ENCODE data around the gene OR5C1.
A peak's percentile ranks its signal among the peaks of the same experiment; 100 is the strongest.
"Not testable (repeated sequence)": the region's sequence is repeated elsewhere in the genome, so short reads cannot be mapped to it uniquely, and the experiment has no call there.

OR5C1 gene

DNA sequence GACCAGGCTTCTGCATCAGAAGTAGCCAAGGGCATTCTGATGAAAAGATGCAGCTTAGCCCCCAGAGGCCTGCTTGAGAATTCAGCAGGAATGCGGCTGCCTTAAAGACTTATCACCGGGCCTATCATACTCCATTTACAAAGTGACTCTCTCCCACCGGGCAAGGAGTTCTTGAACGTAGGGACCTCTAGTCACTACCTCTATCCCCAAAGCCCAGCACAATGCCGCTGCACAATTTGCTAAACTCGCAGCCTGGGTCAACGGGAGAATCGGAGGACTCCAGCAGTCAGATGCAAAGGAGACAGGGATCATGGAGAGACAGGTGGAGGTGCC lies 39.0 kb downstream of the OR5C1 start:
- DNase-seq (ENCODE audit: low spot score) = no peak
- in situ Hi-C loops (cut with MboI; ENCODE audit: low pct_unique_long_range_greater_than_20kb, low sequenced_read_pairs, unreplicated experiment) = no loop called here
- TF ChIP-seq, protein P1, sequence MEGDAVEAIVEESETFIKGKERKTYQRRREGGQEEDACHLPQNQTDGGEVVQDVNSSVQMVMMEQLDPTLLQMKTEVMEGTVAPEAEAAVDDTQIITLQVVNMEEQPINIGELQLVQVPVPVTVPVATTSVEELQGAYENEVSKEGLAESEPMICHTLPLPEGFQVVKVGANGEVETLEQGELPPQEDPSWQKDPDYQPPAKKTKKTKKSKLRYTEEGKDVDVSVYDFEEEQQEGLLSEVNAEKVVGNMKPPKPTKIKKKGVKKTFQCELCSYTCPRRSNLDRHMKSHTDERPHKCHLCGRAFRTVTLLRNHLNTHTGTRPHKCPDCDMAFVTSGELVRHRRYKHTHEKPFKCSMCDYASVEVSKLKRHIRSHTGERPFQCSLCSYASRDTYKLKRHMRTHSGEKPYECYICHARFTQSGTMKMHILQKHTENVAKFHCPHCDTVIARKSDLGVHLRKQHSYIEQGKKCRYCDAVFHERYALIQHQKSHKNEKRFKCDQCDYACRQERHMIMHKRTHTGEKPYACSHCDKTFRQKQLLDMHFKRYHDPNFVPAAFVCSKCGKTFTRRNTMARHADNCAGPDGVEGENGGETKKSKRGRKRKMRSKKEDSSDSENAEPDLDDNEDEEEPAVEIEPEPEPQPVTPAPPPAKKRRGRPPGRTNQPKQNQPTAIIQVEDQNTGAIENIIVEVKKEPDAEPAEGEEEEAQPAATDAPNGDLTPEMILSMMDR (IDR thresholded peaks at IDR 0.05; ENCODE audit: extremely low read depth, insufficient read depth, missing control alignments) = no peak

DNA sequence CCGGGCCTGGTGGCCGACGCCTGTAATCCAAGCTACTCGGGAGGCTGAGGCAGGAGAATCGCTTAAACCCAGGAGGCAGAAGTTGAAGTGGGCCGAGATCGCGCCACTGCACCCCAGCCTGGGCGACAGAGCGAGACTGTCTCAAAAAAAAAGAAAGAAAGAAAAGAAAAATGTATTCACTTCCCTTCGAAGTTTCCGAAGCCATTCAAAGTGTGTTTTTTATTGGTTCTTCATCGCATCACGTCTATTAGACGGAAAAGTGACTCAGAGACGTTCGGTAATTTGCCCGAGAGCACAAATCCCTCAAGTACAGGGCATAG lies 40.2 kb downstream of the OR5C1 start:
- DNase-seq (ENCODE audit: low spot score); in situ Hi-C loops (cut with MboI; ENCODE audit: low pct_unique_long_range_greater_than_20kb, low sequenced_read_pairs, unreplicated experiment): not testable (repeated sequence)

DNA sequence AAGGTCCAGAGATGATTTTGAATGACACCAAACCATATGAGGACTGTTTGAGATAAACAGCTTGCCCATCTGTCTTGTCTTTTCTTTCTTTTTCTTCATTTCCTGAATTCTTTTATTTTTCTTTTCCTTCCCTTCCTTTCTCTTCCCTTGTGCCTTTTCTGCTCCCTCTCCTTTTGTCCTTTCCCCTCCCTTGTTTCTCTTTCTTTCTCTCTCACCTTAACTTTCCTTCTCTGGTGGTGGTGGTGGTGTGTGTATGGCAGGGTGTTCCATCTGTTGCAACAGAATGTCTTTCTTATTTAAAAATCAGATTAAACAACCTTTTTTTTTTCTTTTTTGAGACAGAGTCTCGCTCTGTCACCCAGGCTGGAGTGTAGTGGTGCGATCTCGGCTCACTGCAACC lies 43.5 kb downstream of the OR5C1 start:
- DNase-seq (ENCODE audit: low spot score) = no peak
- TF ChIP-seq, protein P1 (IDR thresholded peaks at IDR 0.05; ENCODE audit: extremely low read depth, insufficient read depth, missing control alignments) = no peak
- in situ Hi-C loops (cut with MboI; ENCODE audit: low pct_unique_long_range_greater_than_20kb, low sequenced_read_pairs, unreplicated experiment) = no loop called here

DNA sequence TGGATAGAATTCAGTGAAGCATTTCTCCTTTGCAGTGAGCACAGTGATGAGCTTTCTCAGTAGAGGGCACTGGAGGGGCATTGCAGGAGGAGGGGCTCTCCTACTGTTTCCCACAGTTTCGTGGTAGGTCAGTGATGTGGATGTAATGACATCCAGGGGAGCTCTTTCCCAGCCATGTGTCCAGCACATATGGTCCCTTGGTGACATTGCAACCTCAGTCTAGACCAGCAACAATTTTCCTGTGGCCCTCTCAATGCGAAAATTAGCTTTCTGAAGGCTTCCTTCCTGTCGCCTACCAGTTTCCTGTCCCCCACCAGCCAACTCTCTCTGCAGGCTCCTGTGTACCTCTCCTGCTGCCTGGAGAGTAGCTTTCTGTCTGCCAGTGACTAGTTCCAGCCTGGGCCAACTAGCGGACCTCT lies 46.6 kb downstream of the OR5C1 start:
- TF ChIP-seq, protein P1 (IDR thresholded peaks at IDR 0.05; ENCODE audit: extremely low read depth, insufficient read depth, missing control alignments) = peak; percentile 29
- peak; percentile 27 for DNase-seq (ENCODE audit: low spot score)
- in situ Hi-C loops (cut with MboI; ENCODE audit: low pct_unique_long_range_greater_than_20kb, low sequenced_read_pairs, unreplicated experiment) = no loop called here

DNA sequence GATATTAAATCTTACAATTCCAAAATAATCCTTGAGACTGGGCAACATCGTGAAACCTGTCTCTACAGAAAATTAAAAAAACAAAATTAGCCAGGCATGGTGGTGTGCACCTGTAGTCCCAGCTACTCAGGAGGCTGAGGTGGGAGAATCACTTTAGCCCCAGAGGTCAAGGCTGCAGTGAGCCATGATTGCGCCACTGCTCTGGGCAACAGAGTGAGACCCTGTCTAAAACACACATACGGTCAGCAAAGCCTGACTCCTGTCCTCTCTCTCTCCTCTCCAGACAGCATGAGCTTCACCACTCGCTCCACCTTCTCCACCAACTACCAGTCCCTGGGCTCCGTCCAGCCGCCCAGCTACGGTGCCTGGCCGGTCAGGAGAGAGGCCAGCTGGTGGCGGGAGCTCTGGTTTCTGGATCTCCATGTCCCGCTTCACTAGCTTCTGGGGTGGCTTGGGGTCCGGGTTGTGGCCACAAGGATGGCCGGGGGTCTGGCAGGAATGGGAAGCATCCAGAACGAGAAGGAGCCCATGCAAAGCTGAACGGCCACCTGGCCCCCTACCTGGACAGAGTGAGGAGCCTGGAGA lies 48.6 kb downstream of the OR5C1 start:
- DNase-seq (ENCODE audit: low spot score) = no peak
- TF ChIP-seq, protein P1 (IDR thresholded peaks at IDR 0.05; ENCODE audit: extremely low read depth, insufficient read depth, missing control alignments) = no peak
- in situ Hi-C loops (cut with MboI; ENCODE audit: low pct_unique_long_range_greater_than_20kb, low sequenced_read_pairs, unreplicated experiment) = no loop called here

DNA sequence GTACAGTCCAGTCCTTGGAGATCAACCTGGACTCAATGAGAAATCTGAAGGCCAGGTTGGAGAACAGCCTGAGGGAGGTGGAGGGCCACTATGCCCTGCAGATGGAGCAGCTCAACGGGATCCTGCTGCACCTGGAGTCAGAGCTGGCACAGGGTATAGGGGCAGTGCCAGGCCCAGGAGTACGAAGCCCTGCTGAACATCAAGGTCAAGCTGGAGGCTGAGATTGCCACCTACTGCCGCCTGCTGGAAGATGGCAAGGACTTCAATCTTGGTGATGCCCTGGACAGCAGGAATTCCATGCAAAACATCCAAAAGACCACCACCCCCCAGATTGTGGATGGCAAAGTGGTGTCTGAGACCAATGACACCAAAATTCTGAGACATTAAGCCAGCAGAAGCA lies 49.7 kb downstream of the OR5C1 start:
- in situ Hi-C loops (cut with MboI; ENCODE audit: low pct_unique_long_range_greater_than_20kb, low sequenced_read_pairs, unreplicated experiment); DNase-seq (ENCODE audit: low spot score): not testable (repeated sequence)
